Neural cell (in vitro differentiated cells): ENCODE results near the gene CIRBP. TPM values are rescaled to one million over a fixed set of nuclear protein-coding genes. Genes with fewer than 3 reads are reported as not detected.

ENCODE experiments used
- H2AFZ ChIP-seq: fragments of 200-600, 300-800 bp; sonication (generic), shearing (Covaris generic); 2 replicates; pipeline ENCODE4 v1.6.0; 2014; ENCODE audit warnings: low read depth, mild to moderate bottlenecking, antibody characterized with exemption, low read length, moderate library complexity
- H3F3A ChIP-seq: fragments of 200-600 bp; shearing (Covaris generic); 2 replicates; pipeline ENCODE4 v1.6.1; 2016; ENCODE audit warnings: mild to moderate bottlenecking, moderate library complexity, mixed read lengths, antibody characterized with exemption, low read length; ENCODE audit not compliant: insufficient read depth, poor library complexity, severe bottlenecking
- H3K27ac ChIP-seq: fragments of 200-600, 300-800 bp; sonication (generic), shearing (Covaris generic); 2 replicates; pipeline ENCODE4 v1.5.1; 2014; ENCODE audit warnings: mild to moderate bottlenecking, low read length, moderate library complexity
- H3K27me3 ChIP-seq: fragments of 300-800, 200-600 bp; sonication (generic), shearing (Covaris generic); 2 replicates; pipeline ENCODE4 v1.6.0; 2014; ENCODE audit warnings: mild to moderate bottlenecking, low read depth, low read length, moderate library complexity; ENCODE audit not compliant: insufficient read depth
- H3K36me3 ChIP-seq: fragments of 300-800, 200-600 bp; sonication (generic), shearing (Covaris generic); 2 replicates; pipeline ENCODE4 v1.5.1; 2014; ENCODE audit warnings: mild to moderate bottlenecking, antibody characterized with exemption, low read length, moderate library complexity; ENCODE audit not compliant: insufficient read depth
- H3K4me2 ChIP-seq: fragments of 300-800, 200-600 bp; sonication (generic), shearing (Covaris generic); 2 replicates; pipeline ENCODE4 v1.6.0; 2014; ENCODE audit warnings: mild to moderate bottlenecking, low read length
- H3K4me3 ChIP-seq: fragments of 300-800, 200-600 bp; sonication (generic), shearing (Covaris generic); 2 replicates; pipeline ENCODE4 v1.5.1; 2014; ENCODE audit warnings: mild to moderate bottlenecking, low read length, moderate library complexity
- H3K79me2 ChIP-seq: fragments of 200-600 bp; shearing (Covaris generic); replicated peaks from 2 replicates; pipeline ENCODE4 v1.6.0; 2014; ENCODE audit warnings: mild to moderate bottlenecking, low read length, moderate library complexity; ENCODE audit not compliant: insufficient read depth
- H3K9ac ChIP-seq: fragments of 300-800, 200-600 bp; sonication (generic), shearing (Covaris generic); 2 replicates; pipeline ENCODE4 v1.6.1; 2016; ENCODE audit warnings: mild to moderate bottlenecking, low read length, mixed read lengths
- H3K9me2 ChIP-seq: fragments of 200-600 bp; shearing (Covaris generic); 2 replicates; pipeline ENCODE4 v1.6.1; 2016; ENCODE audit warnings: mild to moderate bottlenecking, low read length, mixed read lengths; ENCODE audit not compliant: insufficient read depth
- H3K9me3 ChIP-seq: fragments of 200-600, 300-800 bp; sonication (generic), shearing (Covaris generic); 2 replicates; pipeline ENCODE4 v1.6.1; 2016; ENCODE audit warnings: mild to moderate bottlenecking, mixed run types, low read length, moderate library complexity, mixed read lengths
- H4K20me1 ChIP-seq: fragments of 200-600 bp; shearing (Covaris generic); 2 replicates; pipeline ENCODE4 v1.6.1; 2016; ENCODE audit warnings: mild to moderate bottlenecking, mixed run types; ENCODE audit not compliant: insufficient read depth
- EP300 ChIP-seq: fragments of 450-650 bp; conservative IDR thresholded peaks from 2 replicates; pipeline ENCODE4 v1.6.1; 2014; ENCODE audit warnings: antibody characterized with exemption, mild to moderate bottlenecking, moderate library complexity; ENCODE audit not compliant: poor library complexity, severe bottlenecking
- EZH2 ChIP-seq: fragments of 200-600, 300-800 bp; shearing (Covaris generic), sonication (generic); IDR thresholded peaks from 2 replicates; pipeline ENCODE4 v1.6.1; 2014; ENCODE audit warnings: antibody characterized with exemption, low read length, borderline replicate concordance, mild to moderate bottlenecking; ENCODE audit not compliant: insufficient read depth, poor library complexity, severe bottlenecking
- MXI1 ChIP-seq: fragments of 450-650 bp; conservative IDR thresholded peaks from 2 replicates; pipeline ENCODE4 v1.6.1; 2014; ENCODE audit warnings: antibody characterized with exemption, mild to moderate bottlenecking; ENCODE audit not compliant: poor library complexity, severe bottlenecking
- POLR2AphosphoS5 ChIP-seq: IDR thresholded peaks from 2 replicates; pipeline ENCODE4 v1.6.1; 2012
- RAD21 ChIP-seq: fragments of 450-650 bp; conservative IDR thresholded peaks from 2 replicates; pipeline ENCODE4 v1.6.1; 2014; ENCODE audit warnings: antibody characterized with exemption, mild to moderate bottlenecking, moderate library complexity
- SMC3 ChIP-seq: fragments of 450-650 bp; conservative IDR thresholded peaks from 2 replicates; pipeline ENCODE4 v1.6.1; 2014; ENCODE audit warnings: antibody characterized with exemption, mild to moderate bottlenecking, moderate library complexity; ENCODE audit not compliant: poor library complexity
- TAF1 ChIP-seq: IDR thresholded peaks from 2 replicates; pipeline ENCODE4 v1.6.1; 2012; ENCODE audit warnings: low read depth
- polyA minus RNA-seq: library from RNA; depleted of rRNA, polyadenylated mRNA; stranded (reverse); fragments of >200 nt; gene quantifications from 2 replicates; pipeline ENCODE4 v1.2.3, GENCODE V29; 2014
- polyA plus RNA-seq: library from polyadenylated mRNA; depleted of rRNA; stranded (reverse); fragments of >200 nt; gene quantifications from 2 replicates; pipeline ENCODE4 v1.2.3, GENCODE V29; 2014
- TF ChIP-seq, protein P1 (sequence below): IDR thresholded peaks from 2 replicates; pipeline ENCODE4 v1.6.1; 2012; ENCODE audit warnings: borderline replicate concordance
- TF ChIP-seq, protein P2 (sequence below): fragments of 450-650 bp; IDR thresholded peaks from 2 replicates; pipeline ENCODE4 v1.5.1; 2014; ENCODE audit warnings: antibody characterized with exemption, mild to moderate bottlenecking, moderate library complexity; ENCODE audit not compliant: poor library complexity, severe bottlenecking

CIRBP gene
- 1,663 and 1,665 TPM in 2 replicates for polyA plus RNA-seq
- polyA minus RNA-seq: 542 and 651 TPM in 2 replicates

- H3K27me3 ChIP-seq: no peaks in the 10 kb centered on the region
- peak within 1 kb of the TSS; percentile 90 for H3K9ac ChIP-seq
- no peaks in the 10 kb centered on the region for H3K9me2 ChIP-seq
- TF ChIP-seq, protein P1, sequence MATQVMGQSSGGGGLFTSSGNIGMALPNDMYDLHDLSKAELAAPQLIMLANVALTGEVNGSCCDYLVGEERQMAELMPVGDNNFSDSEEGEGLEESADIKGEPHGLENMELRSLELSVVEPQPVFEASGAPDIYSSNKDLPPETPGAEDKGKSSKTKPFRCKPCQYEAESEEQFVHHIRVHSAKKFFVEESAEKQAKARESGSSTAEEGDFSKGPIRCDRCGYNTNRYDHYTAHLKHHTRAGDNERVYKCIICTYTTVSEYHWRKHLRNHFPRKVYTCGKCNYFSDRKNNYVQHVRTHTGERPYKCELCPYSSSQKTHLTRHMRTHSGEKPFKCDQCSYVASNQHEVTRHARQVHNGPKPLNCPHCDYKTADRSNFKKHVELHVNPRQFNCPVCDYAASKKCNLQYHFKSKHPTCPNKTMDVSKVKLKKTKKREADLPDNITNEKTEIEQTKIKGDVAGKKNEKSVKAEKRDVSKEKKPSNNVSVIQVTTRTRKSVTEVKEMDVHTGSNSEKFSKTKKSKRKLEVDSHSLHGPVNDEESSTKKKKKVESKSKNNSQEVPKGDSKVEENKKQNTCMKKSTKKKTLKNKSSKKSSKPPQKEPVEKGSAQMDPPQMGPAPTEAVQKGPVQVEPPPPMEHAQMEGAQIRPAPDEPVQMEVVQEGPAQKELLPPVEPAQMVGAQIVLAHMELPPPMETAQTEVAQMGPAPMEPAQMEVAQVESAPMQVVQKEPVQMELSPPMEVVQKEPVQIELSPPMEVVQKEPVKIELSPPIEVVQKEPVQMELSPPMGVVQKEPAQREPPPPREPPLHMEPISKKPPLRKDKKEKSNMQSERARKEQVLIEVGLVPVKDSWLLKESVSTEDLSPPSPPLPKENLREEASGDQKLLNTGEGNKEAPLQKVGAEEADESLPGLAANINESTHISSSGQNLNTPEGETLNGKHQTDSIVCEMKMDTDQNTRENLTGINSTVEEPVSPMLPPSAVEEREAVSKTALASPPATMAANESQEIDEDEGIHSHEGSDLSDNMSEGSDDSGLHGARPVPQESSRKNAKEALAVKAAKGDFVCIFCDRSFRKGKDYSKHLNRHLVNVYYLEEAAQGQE: peak; percentile 80
- TF ChIP-seq POLR2AphosphoS5: peak; percentile 100
- no peak for TF ChIP-seq MXI1
- TF ChIP-seq, protein P2, sequence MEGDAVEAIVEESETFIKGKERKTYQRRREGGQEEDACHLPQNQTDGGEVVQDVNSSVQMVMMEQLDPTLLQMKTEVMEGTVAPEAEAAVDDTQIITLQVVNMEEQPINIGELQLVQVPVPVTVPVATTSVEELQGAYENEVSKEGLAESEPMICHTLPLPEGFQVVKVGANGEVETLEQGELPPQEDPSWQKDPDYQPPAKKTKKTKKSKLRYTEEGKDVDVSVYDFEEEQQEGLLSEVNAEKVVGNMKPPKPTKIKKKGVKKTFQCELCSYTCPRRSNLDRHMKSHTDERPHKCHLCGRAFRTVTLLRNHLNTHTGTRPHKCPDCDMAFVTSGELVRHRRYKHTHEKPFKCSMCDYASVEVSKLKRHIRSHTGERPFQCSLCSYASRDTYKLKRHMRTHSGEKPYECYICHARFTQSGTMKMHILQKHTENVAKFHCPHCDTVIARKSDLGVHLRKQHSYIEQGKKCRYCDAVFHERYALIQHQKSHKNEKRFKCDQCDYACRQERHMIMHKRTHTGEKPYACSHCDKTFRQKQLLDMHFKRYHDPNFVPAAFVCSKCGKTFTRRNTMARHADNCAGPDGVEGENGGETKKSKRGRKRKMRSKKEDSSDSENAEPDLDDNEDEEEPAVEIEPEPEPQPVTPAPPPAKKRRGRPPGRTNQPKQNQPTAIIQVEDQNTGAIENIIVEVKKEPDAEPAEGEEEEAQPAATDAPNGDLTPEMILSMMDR: no peak
- TF ChIP-seq TAF1: peak; percentile 88
- TF ChIP-seq EP300: no peak
- no peak for TF ChIP-seq EZH2
- peak; percentile 33 for TF ChIP-seq SMC3
- no peak for TF ChIP-seq RAD21
- H2AFZ ChIP-seq: no peak within 1 kb of the TSS
- H3K9me3 ChIP-seq: no peaks in the 10 kb centered on the region
- H3K4me3 ChIP-seq: peak within 1 kb of the TSS; percentile 71
- peak within 1 kb of the TSS; percentile 82 for H3K27ac ChIP-seq
- peaks cover 3% of the 10 kb centered on the region for H3K36me3 ChIP-seq
- H3K79me2 ChIP-seq: peaks cover 35% of the 10 kb centered on the region
- H3F3A ChIP-seq: no peaks in the 10 kb centered on the region
- H3K4me2 ChIP-seq: peak within 1 kb of the TSS; percentile 99
- peaks cover 20% of the 10 kb centered on the region for H4K20me1 ChIP-seq
Measured at GRCh38 chr19:1269065-1269477, at the start of gene CIRBP. Gene CIRBP, plus strand, starts transcription at chr19:1269332. Its CDS starts 1,602 bp downstream, at chr19:1270934.

GRCh38 chr19:1219786-1220476 lies 49.2 kb upstream of the CIRBP start:
- H3K4me3 ChIP-seq: no peak overlapping the region
- no peak overlapping the region for H3K9ac ChIP-seq
- H3K79me2 ChIP-seq: peaks cover 7% of the 10 kb centered on the region
- H2AFZ ChIP-seq: no peak overlapping the region
- no peaks in the 10 kb centered on the region for H3K27me3 ChIP-seq
- H3F3A ChIP-seq: no peaks in the 10 kb centered on the region
- no peak overlapping the region for H3K27ac ChIP-seq
- no peak overlapping the region for H3K4me2 ChIP-seq
- H3K9me2 ChIP-seq: no peaks in the 10 kb centered on the region
- H3K36me3 ChIP-seq: no peaks in the 10 kb centered on the region
- no peaks in the 10 kb centered on the region for H4K20me1 ChIP-seq
- no peaks in the 10 kb centered on the region for H3K9me3 ChIP-seq
- no peak for TF ChIP-seq EZH2
- TF ChIP-seq TAF1: no peak
- TF ChIP-seq, protein P2: no peak
- no peak for TF ChIP-seq MXI1
- TF ChIP-seq, protein P1: no peak
- no peak for TF ChIP-seq SMC3
- no peak for TF ChIP-seq RAD21
- no peak for TF ChIP-seq POLR2AphosphoS5
- no peak for TF ChIP-seq EP300
